ENCODE measurements around the gene CCNY.

Gene CCNY

DNA sequence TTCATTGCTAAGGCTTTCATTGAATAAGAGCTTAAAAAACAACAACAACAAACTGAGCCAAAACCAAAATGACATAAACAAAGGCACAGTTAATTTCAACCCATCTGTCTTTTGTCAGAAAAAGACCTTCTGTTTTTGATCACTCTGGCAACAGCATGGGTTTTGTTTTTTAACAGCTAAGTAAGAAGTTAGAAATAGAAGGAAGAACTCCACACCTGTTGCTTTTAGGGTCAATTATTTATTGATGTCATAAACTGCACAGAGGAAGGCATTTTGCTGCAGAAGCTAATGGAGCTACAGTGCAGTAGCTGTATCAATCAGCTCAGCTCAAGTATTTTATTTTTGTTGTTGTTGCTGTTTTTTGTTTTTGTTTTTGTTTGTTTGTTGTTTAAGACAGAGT is 252.5 kb downstream of the CCNY start:
- Histone ChIP-seq H3K27me3 (peaks cover 15% of the 10 kb centered on the region), H3K36me3 (no peaks in the 10 kb centered on the region), H3K27ac (no peak overlapping the region), H3K4me3 (ENCODE audit: low read depth in 1 of 2, low read length in 1 of 2) (no peak overlapping the region), H3K9me3 (no peaks in the 10 kb centered on the region), H3K4me1 (ENCODE audit: control insufficient read depth in 1 of 2, insufficient read depth in 1 of 2, low read depth in 1 of 2, low read length in 1 of 2) (peaks cover 27 to 28% of the 10 kb centered on the region in 2 experiments)
- TF ChIP-seq CTCF (IDR thresholded peaks at IDR 0.05) = no peak

DNA sequence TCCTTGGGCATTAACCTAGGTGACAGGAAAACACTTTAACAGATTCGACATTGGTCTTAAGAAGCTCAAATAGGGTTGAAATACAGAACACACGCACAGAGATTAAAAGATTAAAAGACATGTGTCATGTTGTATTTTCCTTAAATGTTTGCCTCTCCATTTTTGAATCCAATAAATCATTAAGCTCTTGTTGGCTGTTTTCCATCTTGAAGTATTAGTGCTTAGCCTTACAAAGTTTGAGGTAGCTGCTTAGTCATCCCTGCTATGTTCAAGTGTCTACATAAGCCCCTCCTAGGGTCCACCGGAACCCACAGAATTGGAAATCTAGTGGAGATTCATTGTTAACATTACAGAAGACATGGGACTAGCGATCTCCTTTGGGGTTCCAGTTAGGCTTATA is 256.1 kb downstream of the CCNY start:
- peaks cover 15% of the 10 kb centered on the region for H3K27me3 ChIP-seq
- no peaks in the 10 kb centered on the region for H3K4me1 ChIP-seq (ENCODE audit: control insufficient read depth in 1 of 2, insufficient read depth in 1 of 2, low read depth in 1 of 2, low read length in 1 of 2)
- no peak for TF ChIP-seq CTCF (IDR thresholded peaks at IDR 0.05)
- no peak overlapping the region for H3K27ac ChIP-seq
- no peak overlapping the region for H3K4me3 ChIP-seq (ENCODE audit: low read depth in 1 of 2, low read length in 1 of 2)
- no peaks in the 10 kb centered on the region for H3K36me3 ChIP-seq
- H3K9me3 ChIP-seq = no peaks in the 10 kb centered on the region

DNA sequence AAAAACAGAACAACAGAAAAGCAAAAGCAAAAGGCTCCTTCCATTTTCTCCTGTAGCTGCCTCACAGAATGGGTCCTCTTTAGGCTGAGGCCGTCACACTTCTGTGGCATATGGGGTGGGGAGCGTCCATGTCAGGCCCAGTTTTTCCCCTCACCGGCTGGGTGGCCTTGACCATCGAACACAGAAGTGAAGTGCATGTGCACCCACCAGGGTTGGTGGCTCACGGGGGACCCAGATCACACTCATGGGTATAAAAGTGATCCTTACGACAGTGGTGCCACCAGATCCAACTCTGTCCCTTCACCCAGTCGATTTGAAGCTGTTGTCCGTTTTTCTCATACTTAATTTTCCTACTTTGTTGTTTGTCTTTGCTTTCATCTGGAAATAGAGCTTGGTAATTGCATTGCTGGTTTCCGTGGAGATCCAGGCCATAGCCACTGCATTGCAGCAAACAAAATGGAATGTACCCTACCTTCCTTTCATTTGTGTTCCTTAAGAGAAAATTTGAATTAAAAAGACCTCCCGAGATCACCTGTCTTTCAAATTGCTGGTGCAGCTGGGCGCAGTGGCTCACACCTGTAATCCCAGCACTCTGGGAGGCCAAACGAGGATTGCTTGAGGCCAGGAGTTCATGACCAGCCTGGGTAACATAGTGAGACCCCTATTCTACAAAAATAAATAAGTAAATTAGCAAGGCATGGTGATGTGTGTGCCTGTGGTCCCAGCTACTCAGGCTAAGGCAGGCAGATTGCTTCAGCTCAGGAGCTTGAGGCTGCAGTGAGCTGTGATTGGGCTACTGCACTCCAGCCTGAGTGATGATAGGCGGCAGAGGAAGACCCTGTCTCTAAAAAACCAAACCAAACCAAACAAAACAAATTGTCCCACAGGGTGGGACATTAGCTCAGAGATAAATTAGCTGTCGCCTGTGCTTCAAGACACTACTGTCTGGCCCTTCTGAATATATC is 258.1 kb downstream of the CCNY start:
- TF ChIP-seq CTCF (IDR thresholded peaks at IDR 0.05) = no peak
- no peak overlapping the region for H3K27ac ChIP-seq
- H3K4me3 ChIP-seq (ENCODE audit: low read depth in 1 of 2, low read length in 1 of 2) = no peak overlapping the region
- no peaks in the 10 kb centered on the region for H3K9me3 ChIP-seq
- H3K4me1 ChIP-seq (ENCODE audit: control insufficient read depth in 1 of 2, insufficient read depth in 1 of 2, low read depth in 1 of 2, low read length in 1 of 2) = no peaks in the 10 kb centered on the region
- peaks cover 11% of the 10 kb centered on the region for H3K27me3 ChIP-seq
- no peaks in the 10 kb centered on the region for H3K36me3 ChIP-seq

- Histone ChIP-seq H3K27ac (no peak overlapping the region), H3K4me1 (ENCODE audit: control insufficient read depth in 1 of 2, insufficient read depth in 1 of 2, low read depth in 1 of 2, low read length in 1 of 2) (no peaks in the 10 kb centered on the region), H3K27me3 (peaks cover 14% of the 10 kb centered on the region), H3K36me3 (no peaks in the 10 kb centered on the region), H3K4me3 (ENCODE audit: low read depth in 1 of 2, low read length in 1 of 2) (no peak overlapping the region), H3K9me3 (no peaks in the 10 kb centered on the region)
- no peak for TF ChIP-seq CTCF (IDR thresholded peaks at IDR 0.05)
Observed at GRCh38 chr10:35595106-35595505, 258.8 kb downstream of the CCNY start.

DNA sequence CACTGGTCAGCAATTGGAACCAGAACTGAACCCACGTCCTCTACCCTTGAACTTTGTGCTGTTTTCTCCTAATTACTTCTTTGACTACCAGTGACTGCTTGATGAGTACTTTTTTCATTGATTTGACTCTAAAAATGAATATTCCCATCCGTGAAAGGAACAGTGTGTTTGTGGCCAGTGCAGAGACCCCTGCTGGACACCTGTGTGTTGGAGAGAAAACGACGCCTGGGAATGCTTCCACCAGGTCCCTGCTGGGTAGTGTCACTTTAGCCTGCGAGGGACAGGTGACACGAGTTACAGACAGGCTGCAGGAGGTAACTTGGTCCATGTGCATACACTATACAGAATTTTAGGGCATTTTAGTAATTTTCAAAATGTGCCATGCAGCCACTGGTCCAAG is 262.1 kb downstream of the CCNY start:
- no peak overlapping the region for H3K4me3 ChIP-seq (ENCODE audit: low read depth in 1 of 2, low read length in 1 of 2)
- no peak for TF ChIP-seq CTCF (IDR thresholded peaks at IDR 0.05)
- H3K27ac ChIP-seq = no peak overlapping the region
- no peaks in the 10 kb centered on the region for H3K36me3 ChIP-seq
- H3K9me3 ChIP-seq = no peaks in the 10 kb centered on the region
- no peaks in the 10 kb centered on the region for H3K4me1 ChIP-seq (ENCODE audit: control insufficient read depth in 1 of 2, insufficient read depth in 1 of 2, low read depth in 1 of 2, low read length in 1 of 2)
- peaks cover 40% of the 10 kb centered on the region for H3K27me3 ChIP-seq

Measured in neutrophil (primary cell).